ENCODE measurements around the gene MYOCD. TPM values are rescaled to one million over a fixed set of nuclear protein-coding genes. Genes with fewer than 3 reads are reported as not detected.

MYOCD gene
- total RNA-seq, 1 experiment from 2014 or later, result 1.2 TPM

- no peak for DNase-seq (ENCODE audit: low spot score)
- Mint-ChIP-seq H3K27ac (no peak overlapping the region), H3K27me3 (ENCODE audit: low read depth) (peaks cover 12% of the 10 kb centered on the region), H3K36me3 (no peaks in the 10 kb centered on the region), H3K9me3 (no peaks in the 10 kb centered on the region), H3K4me3 (no peak overlapping the region), H3K4me1 (no peaks in the 10 kb centered on the region; the same call in 1 of the 2 replicates)
- ChIA-PET POLR2A (no interaction called here), CTCF (no interaction called here)
- no peak for TF ChIP-seq NR1H2 (CRISPR knock-in tag; IDR thresholded peaks at IDR 0.05)
- no peak for TF ChIP-seq EMX1 (CRISPR knock-in tag; IDR thresholded peaks at IDR 0.05)
- no peak for TF ChIP-seq PRDM15 (CRISPR knock-in tag; IDR thresholded peaks at IDR 0.05)
- TF ChIP-seq NR3C1 (CRISPR knock-in tag; conservative IDR thresholded peaks at IDR 0.05; ENCODE audit: low read depth), result no peak
- no peak for TF ChIP-seq TP53 (CRISPR knock-in tag; IDR thresholded peaks at IDR 0.05)
- TF ChIP-seq ZNF532 (CRISPR knock-in tag; IDR thresholded peaks at IDR 0.05; ENCODE audit: borderline replicate concordance), result no peak
- TF ChIP-seq RORB (CRISPR knock-in tag; IDR thresholded peaks at IDR 0.05), result no peak
- no peak for ATAC-seq
Measured at GRCh38 chr17:12659500-12659899, 6.2 kb upstream of the MYOCD start.

GRCh38 chr17:12664252-12664651, 1.4 kb upstream of the MYOCD start:
- no peak overlapping the region for H3K27ac Mint-ChIP-seq
- CTCF ChIA-PET, result interaction anchor here (1.2 to 6.5 kb wide), 7 partner anchors 39 to 406 kb away, joined by 4 to 75 read pairs (median 20); no protein-coding TSS in a partner anchor
- H3K4me1 Mint-ChIP-seq, result peaks cover 10% of the 10 kb centered on the region; the same call in 1 of the 2 replicates
- ATAC-seq, result no peak
- no peaks in the 10 kb centered on the region for H3K9me3 Mint-ChIP-seq
- POLR2A ChIA-PET, result no interaction called here
- TF ChIP-seq, protein P1, sequence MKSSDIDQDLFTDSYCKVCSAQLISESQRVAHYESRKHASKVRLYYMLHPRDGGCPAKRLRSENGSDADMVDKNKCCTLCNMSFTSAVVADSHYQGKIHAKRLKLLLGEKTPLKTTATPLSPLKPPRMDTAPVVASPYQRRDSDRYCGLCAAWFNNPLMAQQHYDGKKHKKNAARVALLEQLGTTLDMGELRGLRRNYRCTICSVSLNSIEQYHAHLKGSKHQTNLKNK (CRISPR knock-in tag; IDR thresholded peaks at IDR 0.05), result no peak
- TF ChIP-seq ZNF396 (CRISPR knock-in tag; IDR thresholded peaks at IDR 0.05; ENCODE audit: borderline replicate concordance) (no peak), HMGA2 (CRISPR knock-in tag; IDR thresholded peaks at IDR 0.05) (no peak), ZNF671 (CRISPR knock-in tag; IDR thresholded peaks at IDR 0.05) (no peak), E2F1 (CRISPR knock-in tag; IDR thresholded peaks at IDR 0.05) (no peak), SMAD3 (CRISPR knock-in tag; IDR thresholded peaks at IDR 0.05; ENCODE audit: borderline replicate concordance) (no peak), TEAD1 (CRISPR knock-in tag; IDR thresholded peaks at IDR 0.05) (no peak)
- TF ChIP-seq, protein P2, sequence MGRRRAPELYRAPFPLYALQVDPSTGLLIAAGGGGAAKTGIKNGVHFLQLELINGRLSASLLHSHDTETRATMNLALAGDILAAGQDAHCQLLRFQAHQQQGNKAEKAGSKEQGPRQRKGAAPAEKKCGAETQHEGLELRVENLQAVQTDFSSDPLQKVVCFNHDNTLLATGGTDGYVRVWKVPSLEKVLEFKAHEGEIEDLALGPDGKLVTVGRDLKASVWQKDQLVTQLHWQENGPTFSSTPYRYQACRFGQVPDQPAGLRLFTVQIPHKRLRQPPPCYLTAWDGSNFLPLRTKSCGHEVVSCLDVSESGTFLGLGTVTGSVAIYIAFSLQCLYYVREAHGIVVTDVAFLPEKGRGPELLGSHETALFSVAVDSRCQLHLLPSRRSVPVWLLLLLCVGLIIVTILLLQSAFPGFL (CRISPR knock-in tag; IDR thresholded peaks at IDR 0.05; ENCODE audit: borderline replicate concordance), result no peak
- TF ChIP-seq, protein P3, sequence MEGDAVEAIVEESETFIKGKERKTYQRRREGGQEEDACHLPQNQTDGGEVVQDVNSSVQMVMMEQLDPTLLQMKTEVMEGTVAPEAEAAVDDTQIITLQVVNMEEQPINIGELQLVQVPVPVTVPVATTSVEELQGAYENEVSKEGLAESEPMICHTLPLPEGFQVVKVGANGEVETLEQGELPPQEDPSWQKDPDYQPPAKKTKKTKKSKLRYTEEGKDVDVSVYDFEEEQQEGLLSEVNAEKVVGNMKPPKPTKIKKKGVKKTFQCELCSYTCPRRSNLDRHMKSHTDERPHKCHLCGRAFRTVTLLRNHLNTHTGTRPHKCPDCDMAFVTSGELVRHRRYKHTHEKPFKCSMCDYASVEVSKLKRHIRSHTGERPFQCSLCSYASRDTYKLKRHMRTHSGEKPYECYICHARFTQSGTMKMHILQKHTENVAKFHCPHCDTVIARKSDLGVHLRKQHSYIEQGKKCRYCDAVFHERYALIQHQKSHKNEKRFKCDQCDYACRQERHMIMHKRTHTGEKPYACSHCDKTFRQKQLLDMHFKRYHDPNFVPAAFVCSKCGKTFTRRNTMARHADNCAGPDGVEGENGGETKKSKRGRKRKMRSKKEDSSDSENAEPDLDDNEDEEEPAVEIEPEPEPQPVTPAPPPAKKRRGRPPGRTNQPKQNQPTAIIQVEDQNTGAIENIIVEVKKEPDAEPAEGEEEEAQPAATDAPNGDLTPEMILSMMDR (IDR thresholded peaks at IDR 0.05), result no peak
- no peaks in the 10 kb centered on the region for H3K36me3 Mint-ChIP-seq
- H3K27me3 Mint-ChIP-seq (ENCODE audit: low read depth), result peaks cover 39% of the 10 kb centered on the region
- H3K4me3 Mint-ChIP-seq, result peak overlapping the region; percentile 81
- DNase-seq (ENCODE audit: low spot score), result no peak
